ENCODE results near the gene AXIN1.

- TF ChIP-seq CTCF (IDR thresholded peaks at IDR 0.05; ENCODE audit: low read length) = no peak
- no peak for TF ChIP-seq EZH2 (optimal IDR thresholded peaks at IDR 0.05; ENCODE audit: low read depth, low read length)
Observed at GRCh38 chr16:350203-350602, 2.3 kb downstream of the AXIN1 start.
